ENCODE results near the gene RPS6KL1.
A peak's percentile ranks its signal among the peaks of the same experiment; 100 is the strongest.
"Not testable (repeated sequence)": the region's sequence is repeated elsewhere in the genome, so short reads cannot be mapped to it uniquely, and the experiment has no call there.

Gene RPS6KL1

GRCh38 chr14:74942181-74942580 lies 19.1 kb upstream of the RPS6KL1 start:
- Histone ChIP-seq H3K27ac (ENCODE audit: low read length) (peak overlapping the region; percentile 18), H3K4me3 (ENCODE audit: low read depth in 1 of 2, low read length in 2 of 2) (peak overlapping the region in 1 of 2 donors; percentile 4), H3K27me3 (ENCODE audit: low read depth, low read length) (no peaks in the 10 kb centered on the region), H3K4me1 (ENCODE audit: control insufficient read depth in 1 of 2, insufficient read depth in 2 of 2, low read length in 2 of 2) (peaks cover 6 to 46% of the 10 kb centered on the region in 2 donors), H3K36me3 (ENCODE audit: control insufficient read depth in 1 of 2, insufficient read depth in 2 of 2, low read length in 2 of 2) (no peaks in the 10 kb centered on the region), H3K9me3 (ENCODE audit: control insufficient read depth in 1 of 2, low read length in 2 of 2) (no peaks in the 10 kb centered on the region)

DNA sequence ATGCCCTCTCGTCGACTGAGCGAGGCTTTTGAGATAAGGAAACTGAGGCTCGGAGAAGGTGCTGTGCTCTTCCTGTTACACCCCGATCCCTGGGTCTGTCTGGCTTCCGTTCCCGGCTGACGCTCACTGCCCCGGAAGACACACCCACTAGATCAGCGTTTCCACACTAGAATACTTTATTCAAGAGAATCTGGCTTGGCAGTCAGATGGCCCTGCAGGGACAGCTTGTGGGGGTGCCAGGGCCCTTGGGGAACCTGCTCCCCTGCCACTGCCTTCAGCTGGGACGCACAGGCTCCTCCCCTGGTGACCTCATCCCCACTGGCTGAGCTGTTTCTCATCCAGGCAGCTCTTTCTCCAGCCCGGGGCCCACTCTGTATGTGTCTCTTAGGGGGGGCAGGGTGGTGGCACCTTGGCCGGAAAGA lies 18.6 kb upstream of the RPS6KL1 start:
- Histone ChIP-seq H3K9me3 (ENCODE audit: control insufficient read depth in 1 of 2, low read length in 2 of 2) (no peaks in the 10 kb centered on the region), H3K4me3 (ENCODE audit: low read depth in 1 of 2, low read length in 2 of 2) (peak overlapping the region in 1 of 2 donors; percentile 4), H3K36me3 (ENCODE audit: control insufficient read depth in 1 of 2, insufficient read depth in 2 of 2, low read length in 2 of 2) (no peaks in the 10 kb centered on the region), H3K4me1 (ENCODE audit: control insufficient read depth in 1 of 2, insufficient read depth in 2 of 2, low read length in 2 of 2) (peaks cover 6 to 43% of the 10 kb centered on the region in 2 donors), H3K27ac (ENCODE audit: low read length) (peak overlapping the region; percentile 18), H3K27me3 (ENCODE audit: low read depth, low read length) (no peaks in the 10 kb centered on the region)

DNA sequence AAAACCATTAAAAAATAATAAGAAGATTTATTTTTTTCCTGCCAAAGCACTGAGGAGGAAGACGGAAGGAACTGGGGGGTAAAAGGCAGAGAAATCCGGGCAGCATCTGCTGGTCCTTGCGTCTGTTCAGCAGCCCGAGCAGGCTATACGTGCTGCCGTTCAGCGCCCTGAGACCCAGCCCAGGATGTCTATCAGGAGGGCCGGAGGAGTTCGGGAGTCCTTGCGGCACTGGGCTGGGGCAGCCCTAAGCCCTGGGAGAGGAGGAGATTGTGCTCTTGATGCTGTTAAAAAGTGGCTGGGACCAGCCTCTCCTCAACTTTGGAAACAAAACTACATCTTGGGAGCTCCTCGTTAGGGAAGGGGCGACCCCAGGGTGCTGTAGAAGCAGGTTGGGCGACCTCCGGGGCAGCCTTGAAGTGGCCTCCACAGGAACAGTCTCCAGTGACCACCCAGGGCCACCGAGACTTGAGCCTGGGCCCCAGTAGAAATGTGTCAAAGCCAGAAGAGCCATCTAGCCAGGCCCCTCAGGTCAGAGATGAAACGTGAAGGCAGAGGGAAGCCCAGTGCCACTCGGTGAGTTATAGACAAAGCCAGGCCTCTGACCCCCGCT lies 18.0 kb upstream of the RPS6KL1 start:
- Histone ChIP-seq H3K27me3 (ENCODE audit: low read depth, low read length) (no peaks in the 10 kb centered on the region), H3K4me1 (ENCODE audit: control insufficient read depth in 1 of 2, insufficient read depth in 2 of 2, low read length in 2 of 2) (peaks cover 6 to 37% of the 10 kb centered on the region in 2 donors), H3K27ac (ENCODE audit: low read length) (peak overlapping the region; percentile 18), H3K4me3 (ENCODE audit: low read depth in 1 of 2, low read length in 2 of 2) (no peak overlapping the region), H3K9me3 (ENCODE audit: control insufficient read depth in 1 of 2, low read length in 2 of 2) (no peaks in the 10 kb centered on the region), H3K36me3 (ENCODE audit: control insufficient read depth in 1 of 2, insufficient read depth in 2 of 2, low read length in 2 of 2) (no peaks in the 10 kb centered on the region)

DNA sequence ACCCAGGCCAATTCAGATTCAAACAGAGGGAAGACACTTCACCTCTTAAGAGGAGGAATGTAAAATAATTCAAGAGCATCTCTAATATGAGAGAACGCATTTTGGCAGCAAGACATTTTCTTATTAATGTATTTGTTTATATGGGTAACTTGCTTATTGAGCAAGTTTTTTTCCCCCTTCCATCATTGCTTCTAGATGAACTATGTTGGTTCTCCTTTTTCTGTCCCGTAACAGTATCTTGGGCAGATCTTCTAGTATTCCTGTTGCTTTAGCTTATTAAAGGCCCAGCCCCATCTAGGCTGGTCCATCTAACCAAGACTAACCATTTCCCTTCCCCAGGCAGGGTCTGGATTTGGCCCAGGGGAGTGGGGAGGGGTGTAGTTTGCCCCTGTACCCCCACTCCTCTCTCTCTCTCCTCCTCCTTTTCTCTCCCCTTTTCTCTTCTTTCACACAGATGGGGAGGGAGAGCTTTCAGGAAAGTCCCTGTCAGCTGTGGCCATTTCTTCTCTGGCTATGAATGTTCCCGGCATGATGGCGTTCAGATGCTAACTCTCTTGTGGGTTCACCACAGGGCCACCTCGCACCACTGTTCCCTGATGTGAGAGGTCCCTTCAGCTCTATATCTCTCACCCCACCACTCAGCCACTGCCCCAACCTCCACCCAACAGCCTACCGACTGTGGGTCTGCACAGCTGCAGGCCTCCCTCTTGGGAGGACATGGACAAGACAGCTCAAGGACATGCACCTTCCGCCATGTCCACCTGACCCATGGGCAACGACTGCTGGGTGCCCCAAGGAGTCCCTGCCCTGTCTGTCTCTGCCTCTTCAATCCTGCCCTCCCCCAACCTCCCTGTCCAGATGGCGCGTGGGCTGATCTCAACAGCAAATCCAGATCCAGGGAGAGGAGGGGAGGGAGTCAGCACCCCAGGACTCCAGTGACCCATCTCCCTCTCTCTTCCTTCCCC lies 15.8 kb upstream of the RPS6KL1 start:
- Histone ChIP-seq H3K27ac (ENCODE audit: low read length) (peak overlapping the region; percentile 74), H3K4me1 (ENCODE audit: control insufficient read depth in 1 of 2, insufficient read depth in 2 of 2, low read length in 2 of 2) (peaks cover 6 to 45% of the 10 kb centered on the region in 2 donors)

GRCh38 chr14:74937171-74937570 lies 14.1 kb upstream of the RPS6KL1 start:
- no peak overlapping the region for H3K4me3 ChIP-seq (ENCODE audit: low read depth in 1 of 2, low read length in 2 of 2)
- H3K4me1 ChIP-seq (ENCODE audit: control insufficient read depth in 1 of 2, insufficient read depth in 2 of 2, low read length in 2 of 2) = peaks cover 6 to 39% of the 10 kb centered on the region in 2 donors
- H3K9me3 ChIP-seq (ENCODE audit: control insufficient read depth in 1 of 2, low read length in 2 of 2) = no peaks in the 10 kb centered on the region
- no peaks in the 10 kb centered on the region for H3K36me3 ChIP-seq (ENCODE audit: control insufficient read depth in 1 of 2, insufficient read depth in 2 of 2, low read length in 2 of 2)
- H3K27me3 ChIP-seq (ENCODE audit: low read depth, low read length) = no peaks in the 10 kb centered on the region
- no peak overlapping the region for H3K27ac ChIP-seq (ENCODE audit: low read length)

More for the DNA sequence above, 15.8 kb upstream of the RPS6KL1 start:
- Histone ChIP-seq H3K27me3 (ENCODE audit: low read depth, low read length) (no peaks in the 10 kb centered on the region), H3K9me3 (ENCODE audit: control insufficient read depth in 1 of 2, low read length in 2 of 2) (no peaks in the 10 kb centered on the region), H3K4me3 (ENCODE audit: low read depth in 1 of 2, low read length in 2 of 2) (no peak overlapping the region), H3K36me3 (ENCODE audit: control insufficient read depth in 1 of 2, insufficient read depth in 2 of 2, low read length in 2 of 2) (no peaks in the 10 kb centered on the region)

- no peaks in the 10 kb centered on the region for H3K36me3 ChIP-seq (ENCODE audit: control insufficient read depth in 1 of 2, insufficient read depth in 2 of 2, low read length in 2 of 2)
Observed at GRCh38 chr14:74936731-74937130, 13.7 kb upstream of the RPS6KL1 start.

DNA sequence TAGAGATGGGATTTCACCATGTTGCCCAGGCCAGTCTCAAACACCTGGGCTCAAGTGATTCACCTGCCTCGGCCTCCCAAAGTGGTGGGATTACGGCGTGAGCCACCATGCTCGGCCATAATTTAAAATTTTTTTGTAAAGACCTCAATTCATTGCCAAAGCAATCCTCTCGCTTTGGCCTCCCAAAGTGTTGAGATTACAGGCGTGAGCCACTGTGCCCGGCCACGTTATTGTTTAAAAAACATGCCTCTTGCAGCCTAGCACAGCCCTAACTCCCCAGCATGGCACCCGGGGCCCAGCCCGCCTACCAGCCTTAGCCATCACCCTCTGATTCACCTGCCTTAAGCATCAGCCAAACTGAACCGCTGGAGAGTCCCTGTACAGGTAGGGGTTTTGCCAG lies 13.1 kb upstream of the RPS6KL1 start:
- Histone ChIP-seq H3K4me3 (ENCODE audit: low read depth in 1 of 2, low read length in 2 of 2) (no peak overlapping the region), H3K9me3 (ENCODE audit: control insufficient read depth in 1 of 2, low read length in 2 of 2) (no peaks in the 10 kb centered on the region), H3K27ac (ENCODE audit: low read length) (no peak overlapping the region), H3K4me1 (ENCODE audit: control insufficient read depth in 1 of 2, insufficient read depth in 2 of 2, low read length in 2 of 2) (peaks cover 6 to 29% of the 10 kb centered on the region in 2 donors), H3K27me3 (ENCODE audit: low read depth, low read length) (no peaks in the 10 kb centered on the region), H3K36me3 (ENCODE audit: control insufficient read depth in 1 of 2, insufficient read depth in 2 of 2, low read length in 2 of 2) (no peaks in the 10 kb centered on the region)

More at GRCh38 chr14:74936731-74937130, 13.7 kb upstream of the RPS6KL1 start:
- H3K27me3 ChIP-seq (ENCODE audit: low read depth, low read length) = no peaks in the 10 kb centered on the region
- H3K4me1 ChIP-seq (ENCODE audit: control insufficient read depth in 1 of 2, insufficient read depth in 2 of 2, low read length in 2 of 2) = peaks cover 6 to 34% of the 10 kb centered on the region in 2 donors
- H3K4me3 ChIP-seq (ENCODE audit: low read depth in 1 of 2, low read length in 2 of 2) = no peak overlapping the region
- no peak overlapping the region for H3K27ac ChIP-seq (ENCODE audit: low read length)
- H3K9me3 ChIP-seq (ENCODE audit: control insufficient read depth in 1 of 2, low read length in 2 of 2) = no peaks in the 10 kb centered on the region

GRCh38 chr14:74935360-74935680 lies 12.3 kb upstream of the RPS6KL1 start:
- Histone ChIP-seq H3K27me3 (ENCODE audit: low read depth, low read length) (no peaks in the 10 kb centered on the region), H3K27ac (ENCODE audit: low read length) (no peak overlapping the region), H3K4me3 (ENCODE audit: low read depth in 1 of 2, low read length in 2 of 2) (no peak overlapping the region), H3K36me3 (ENCODE audit: control insufficient read depth in 1 of 2, insufficient read depth in 2 of 2, low read length in 2 of 2) (no peaks in the 10 kb centered on the region), H3K4me1 (ENCODE audit: control insufficient read depth in 1 of 2, insufficient read depth in 2 of 2, low read length in 2 of 2) (peaks cover 6 to 25% of the 10 kb centered on the region in 2 donors), H3K9me3 (ENCODE audit: control insufficient read depth in 1 of 2, low read length in 2 of 2) (no peaks in the 10 kb centered on the region)

- H3K4me1 ChIP-seq (ENCODE audit: control insufficient read depth in 1 of 2, insufficient read depth in 2 of 2, low read length in 2 of 2) = peaks cover 4 to 19% of the 10 kb centered on the region in 2 donors
- no peaks in the 10 kb centered on the region for H3K27me3 ChIP-seq (ENCODE audit: low read depth, low read length)
- no peaks in the 10 kb centered on the region for H3K9me3 ChIP-seq (ENCODE audit: control insufficient read depth in 1 of 2, low read length in 2 of 2)
- no peaks in the 10 kb centered on the region for H3K36me3 ChIP-seq (ENCODE audit: control insufficient read depth in 1 of 2, insufficient read depth in 2 of 2, low read length in 2 of 2)
- no peak overlapping the region for H3K27ac ChIP-seq (ENCODE audit: low read length)
- no peak overlapping the region for H3K4me3 ChIP-seq (ENCODE audit: low read depth in 1 of 2, low read length in 2 of 2)
Observed at GRCh38 chr14:74934476-74935359, 11.7 kb upstream of the RPS6KL1 start.

GRCh38 chr14:74934041-74934440 lies 11.0 kb upstream of the RPS6KL1 start:
- peaks cover 0 to 12% of the 10 kb centered on the region in 2 donors for H3K4me1 ChIP-seq (ENCODE audit: control insufficient read depth in 1 of 2, insufficient read depth in 2 of 2, low read length in 2 of 2)
- H3K27me3 ChIP-seq (ENCODE audit: low read depth, low read length) = no peaks in the 10 kb centered on the region
- no peak overlapping the region for H3K4me3 ChIP-seq (ENCODE audit: low read depth in 1 of 2, low read length in 2 of 2)
- no peaks in the 10 kb centered on the region for H3K9me3 ChIP-seq (ENCODE audit: control insufficient read depth in 1 of 2, low read length in 2 of 2)
- H3K27ac ChIP-seq (ENCODE audit: low read length) = no peak overlapping the region
- no peaks in the 10 kb centered on the region for H3K36me3 ChIP-seq (ENCODE audit: control insufficient read depth in 1 of 2, insufficient read depth in 2 of 2, low read length in 2 of 2)

DNA sequence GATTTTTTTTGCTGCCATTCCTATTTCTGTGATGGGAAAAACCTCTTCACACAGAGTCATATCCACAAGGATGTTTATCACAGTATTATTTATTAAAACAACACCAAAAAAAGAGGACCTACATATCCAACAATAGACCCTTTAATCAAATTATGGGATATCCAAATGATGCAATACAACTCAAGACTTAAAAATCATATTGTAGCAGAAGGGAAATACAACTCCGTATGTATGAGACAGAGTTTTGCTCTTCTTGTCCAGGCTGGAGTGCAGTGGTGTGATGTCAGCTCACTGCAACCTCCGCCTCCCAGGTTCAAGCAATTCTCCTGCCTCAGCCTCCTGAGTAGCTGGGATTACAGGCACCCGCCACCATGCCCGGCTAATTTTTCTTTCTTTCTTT lies 9.9 kb upstream of the RPS6KL1 start:
- not testable (repeated sequence) for H3K36me3 ChIP-seq (ENCODE audit: control insufficient read depth in 1 of 2, insufficient read depth in 2 of 2, low read length in 2 of 2); H3K27me3 ChIP-seq (ENCODE audit: low read depth, low read length); H3K9me3 ChIP-seq (ENCODE audit: control insufficient read depth in 1 of 2, low read length in 2 of 2); H3K4me3 ChIP-seq (ENCODE audit: low read depth in 1 of 2, low read length in 2 of 2)
- Histone ChIP-seq H3K4me1 (ENCODE audit: control insufficient read depth in 1 of 2, insufficient read depth in 2 of 2, low read length in 2 of 2) (peaks cover 0 to 11% of the 10 kb centered on the region in 2 donors), H3K27ac (ENCODE audit: low read length) (peak overlapping the region; percentile 49)

Data from muscle layer of duodenum (tissue), 2 donors.